A549 (cell line): Measurements from ENCODE around the gene CREBL2.

Experiments
- EP300 ChIP-seq, 2 experiments: fragments of >200 bp; sonication (Bioruptor Twin); formaldehyde crosslinking; IDR thresholded peaks; 2 replicates in 1 of 2; 3 replicates in 1 of 2; pipeline ENCODE4 v1.6.1; 2016 to 2017
- FOSL2 ChIP-seq, 2 experiments: fragments of 450-650 bp in 1 of 2; fragments of >200 bp in 1 of 2; sonication (Bioruptor Twin) in 1 of 2; formaldehyde crosslinking; IDR thresholded peaks; 2 replicates each; pipeline versions ENCODE4 v1.5.0 to v1.6.1; 2016 to 2020; ENCODE audit warnings: mild to moderate bottlenecking in 1 of 2, moderate library complexity in 1 of 2
- JUN ChIP-seq, 2 experiments: fragments of >200 bp; sonication (Bioruptor Twin); formaldehyde crosslinking; IDR thresholded peaks; 2 replicates in 1 of 2; 3 replicates in 1 of 2; pipeline ENCODE4 v1.6.1; 2016 to 2017
- JUNB ChIP-seq: fragments of >200 bp; sonication (Bioruptor Twin); formaldehyde crosslinking; IDR thresholded peaks from 2 replicates; pipeline ENCODE4 v1.6.1; 2016
- MAFK ChIP-seq: fragments of 450-650 bp; IDR thresholded peaks from 2 replicates; pipeline ENCODE4 v1.6.1; 2014; ENCODE audit not compliant: partially characterized antibody
- MAZ ChIP-seq: fragments of 150-350 bp; IDR thresholded peaks from 2 replicates; pipeline ENCODE4 v1.6.1; 2014; ENCODE audit warnings: antibody characterized with exemption, low read depth, low read length, borderline replicate concordance
- NFE2L2 ChIP-seq: fragments of 150-350 bp; conservative IDR thresholded peaks from 2 replicates; pipeline ENCODE4 v1.6.1; 2014; ENCODE audit warnings: low read length
- POLR2A ChIP-seq: IDR thresholded peaks from 2 replicates; pipeline ENCODE4 v1.6.1; 2012; ENCODE audit warnings: mild to moderate bottlenecking, low read length
- SREBF2 ChIP-seq: fragments of 450-650 bp; IDR thresholded peaks from 2 replicates; pipeline ENCODE4 v1.6.1; 2014; ENCODE audit warnings: mild to moderate bottlenecking, moderate library complexity
- TF ChIP-seq, protein P1 (sequence below): fragments of >200 bp; sonication (Bioruptor Twin); formaldehyde crosslinking; IDR thresholded peaks from 3 replicates; pipeline ENCODE4 v1.5.1; 2016
- TF ChIP-seq, protein P2 (sequence below): IDR thresholded peaks from 2 replicates; pipeline ENCODE4 v1.6.1; 2012
- TF ChIP-seq, protein P3 (sequence below): fragments of 450-650 bp; IDR thresholded peaks from 2 replicates; pipeline ENCODE4 v1.6.1; 2014; ENCODE audit warnings: antibody characterized with exemption

DNA sequence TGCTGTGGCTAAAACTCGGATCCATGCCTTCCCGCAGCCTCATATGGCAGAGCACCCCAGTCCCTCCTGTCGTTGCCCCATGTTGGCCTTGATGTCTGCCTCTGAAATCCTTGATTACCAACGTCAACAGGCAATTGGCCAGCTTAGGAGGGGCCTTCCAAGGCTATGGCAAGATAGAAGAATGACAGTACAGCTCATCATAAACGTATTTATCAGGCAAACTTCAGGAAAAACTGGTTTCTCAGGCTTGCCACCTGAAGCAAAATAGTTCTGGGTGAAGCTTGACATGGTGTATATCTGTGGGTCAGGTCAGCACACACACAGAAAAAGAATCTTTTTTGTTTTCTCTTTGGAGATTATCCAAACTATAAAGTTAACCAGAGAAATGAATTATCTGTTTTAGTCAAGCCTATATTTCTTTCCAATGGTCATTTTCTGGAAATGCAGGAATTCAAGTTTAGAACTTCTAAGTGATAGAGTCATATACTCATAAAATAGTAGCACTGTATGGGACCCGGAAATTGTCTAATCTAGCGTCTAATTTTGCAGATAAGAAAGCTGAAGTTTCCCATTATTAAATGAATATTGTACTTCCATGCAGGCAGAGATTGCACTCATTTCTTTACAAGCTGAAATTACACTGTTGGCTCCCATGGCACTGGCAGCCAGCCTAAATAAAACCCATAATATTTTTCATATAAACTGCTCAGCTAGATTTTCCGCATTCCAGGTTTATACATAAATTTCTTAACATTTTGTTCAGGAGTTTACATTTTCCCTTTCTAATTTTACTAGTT, 24.6 kb upstream of the CREBL2 start:
- TF ChIP-seq, protein P1, sequence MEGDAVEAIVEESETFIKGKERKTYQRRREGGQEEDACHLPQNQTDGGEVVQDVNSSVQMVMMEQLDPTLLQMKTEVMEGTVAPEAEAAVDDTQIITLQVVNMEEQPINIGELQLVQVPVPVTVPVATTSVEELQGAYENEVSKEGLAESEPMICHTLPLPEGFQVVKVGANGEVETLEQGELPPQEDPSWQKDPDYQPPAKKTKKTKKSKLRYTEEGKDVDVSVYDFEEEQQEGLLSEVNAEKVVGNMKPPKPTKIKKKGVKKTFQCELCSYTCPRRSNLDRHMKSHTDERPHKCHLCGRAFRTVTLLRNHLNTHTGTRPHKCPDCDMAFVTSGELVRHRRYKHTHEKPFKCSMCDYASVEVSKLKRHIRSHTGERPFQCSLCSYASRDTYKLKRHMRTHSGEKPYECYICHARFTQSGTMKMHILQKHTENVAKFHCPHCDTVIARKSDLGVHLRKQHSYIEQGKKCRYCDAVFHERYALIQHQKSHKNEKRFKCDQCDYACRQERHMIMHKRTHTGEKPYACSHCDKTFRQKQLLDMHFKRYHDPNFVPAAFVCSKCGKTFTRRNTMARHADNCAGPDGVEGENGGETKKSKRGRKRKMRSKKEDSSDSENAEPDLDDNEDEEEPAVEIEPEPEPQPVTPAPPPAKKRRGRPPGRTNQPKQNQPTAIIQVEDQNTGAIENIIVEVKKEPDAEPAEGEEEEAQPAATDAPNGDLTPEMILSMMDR, result no peak
- no peak for TF ChIP-seq EP300 (IDR thresholded peaks at IDR 0.05)
- no peak for TF ChIP-seq POLR2A
- TF ChIP-seq NFE2L2, result no peak
- no peak for TF ChIP-seq FOSL2 (IDR thresholded peaks at IDR 0.05)
- TF ChIP-seq FOSL2 (CRISPR knock-in tag; IDR thresholded peaks at IDR 0.05), result no peak
- TF ChIP-seq JUN (IDR thresholded peaks at IDR 0.05), result no peak
- TF ChIP-seq, protein P2, sequence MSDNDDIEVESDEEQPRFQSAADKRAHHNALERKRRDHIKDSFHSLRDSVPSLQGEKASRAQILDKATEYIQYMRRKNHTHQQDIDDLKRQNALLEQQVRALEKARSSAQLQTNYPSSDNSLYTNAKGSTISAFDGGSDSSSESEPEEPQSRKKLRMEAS, result no peak
- TF ChIP-seq MAZ, result no peak
- TF ChIP-seq MAFK, result no peak
- TF ChIP-seq SREBF2, result no peak
- TF ChIP-seq JUNB, result no peak
- TF ChIP-seq, protein P3, sequence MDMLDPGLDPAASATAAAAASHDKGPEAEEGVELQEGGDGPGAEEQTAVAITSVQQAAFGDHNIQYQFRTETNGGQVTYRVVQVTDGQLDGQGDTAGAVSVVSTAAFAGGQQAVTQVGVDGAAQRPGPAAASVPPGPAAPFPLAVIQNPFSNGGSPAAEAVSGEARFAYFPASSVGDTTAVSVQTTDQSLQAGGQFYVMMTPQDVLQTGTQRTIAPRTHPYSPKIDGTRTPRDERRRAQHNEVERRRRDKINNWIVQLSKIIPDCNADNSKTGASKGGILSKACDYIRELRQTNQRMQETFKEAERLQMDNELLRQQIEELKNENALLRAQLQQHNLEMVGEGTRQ, result no peak
